Stimulated activated naive CD4-positive, alpha-beta T cell treated with Interleukin-2 at 50 U/mL for 16 hours (primary cell): ENCODE measurements around the gene MAP3K20.
A peak's percentile ranks its signal among the peaks of the same experiment; 100 is the strongest.
"Not testable (repeated sequence)": the region's sequence is repeated elsewhere in the genome, so short reads cannot be mapped to it uniquely, and the experiment has no call there.

Experiments
- DNase-seq: peaks from one replicate; lab custom pipeline; 2025; lab: John Stamatoyannopoulos, UW

The MAP3K20 gene

GRCh38 chr2:173281898-173282297 lies 206.3 kb downstream of the MAP3K20 start:
- DNase-seq, result not testable (repeated sequence)

GRCh38 chr2:173282795-173283545 lies 207.3 kb downstream of the MAP3K20 start:
- no peak for DNase-seq

GRCh38 chr2:173286153-173286809 lies 210.6 kb downstream of the MAP3K20 start:
- DNase-seq, result no peak

- DNase-seq, result no peak
Measured at GRCh38 chr2:173287594-173287993, 211.9 kb downstream of the MAP3K20 start.

- peak; percentile 14 for DNase-seq
Measured at GRCh38 chr2:173288561-173288960, 212.9 kb downstream of the MAP3K20 start.

GRCh38 chr2:173290046-173290445 lies 214.4 kb downstream of the MAP3K20 start:
- no peak for DNase-seq

GRCh38 chr2:173290518-173290917 lies 214.9 kb downstream of the MAP3K20 start:
- no peak for DNase-seq

GRCh38 chr2:173291412-173291811 lies 215.8 kb downstream of the MAP3K20 start:
- DNase-seq, result no peak

GRCh38 chr2:173296235-173296634 lies 220.6 kb downstream of the MAP3K20 start:
- DNase-seq, result no peak

GRCh38 chr2:173298536-173299097 lies 223.0 kb downstream of the MAP3K20 start:
- DNase-seq, result no peak

GRCh38 chr2:173299764-173300163 lies 224.1 kb downstream of the MAP3K20 start:
- no peak for DNase-seq

- DNase-seq, result no peak
Measured at GRCh38 chr2:173300458-173300857, 224.8 kb downstream of the MAP3K20 start.

GRCh38 chr2:173301549-173301948 lies 225.9 kb downstream of the MAP3K20 start:
- not testable (repeated sequence) for DNase-seq

GRCh38 chr2:173305303-173305702 lies 229.7 kb downstream of the MAP3K20 start:
- DNase-seq, result no peak

GRCh38 chr2:173307293-173307692 lies 231.6 kb downstream of the MAP3K20 start:
- no peak for DNase-seq

- DNase-seq, result not testable (repeated sequence)
Measured at GRCh38 chr2:173309370-173309769, 233.7 kb downstream of the MAP3K20 start.

GRCh38 chr2:173311844-173312606 lies 236.4 kb downstream of the MAP3K20 start:
- no peak for DNase-seq
